HepG2 (cell line): Measurements from ENCODE around the gene FRMD1. TPM values are rescaled to one million over a fixed set of nuclear protein-coding genes. Genes with fewer than 3 reads are reported as not detected.
"Not testable (repeated sequence)": the region's sequence is repeated elsewhere in the genome, so short reads cannot be mapped to it uniquely, and the experiment has no call there.

Experiments
- ATAC-seq: fragments of 200-7000 bp; cut with Tn5 transposase; 3 replicates; pipeline ENCODE4 v1.9.1; 2020; ENCODE audit warnings: mild to moderate bottlenecking, moderate library complexity
- BruUV-seq: library from RNA; stranded (reverse); fragments of 400-500 nt; replicated peaks from 2 replicates; lab custom pipeline; 2021; lab: Mats Ljungman, UMichigan
- CTCF ChIA-PET: fragments of 300-600 bp; formaldehyde crosslinking; extraction: SDS; loops from one replicate; lab custom pipeline; 2021; ENCODE audit warnings: low total read pairs, inconsistent platforms, low intra/inter-chr PET ratio; lab: Yijun Ruan, JAX
- POLR2A ChIA-PET: fragments of 350-600 bp; sonication (Branson Sonifier 250); formaldehyde crosslinking; loops from one replicate; lab custom pipeline; 2020; ENCODE audit warnings: antibody characterized with exemption, inconsistent platforms; lab: Yijun Ruan, JAX
- DNase-seq: peaks from one replicate; pipeline ENCODE4 v3.0.0-alpha.2; 2015; ENCODE audit warnings: low spot score
- FAIRE-seq: peaks from 3 replicates; lab custom pipeline; 2011; peaks lifted over from hg19 to GRCh38; lab: Jason Lieb, UNC
- H2AFZ ChIP-seq: one replicate; pipeline ENCODE4 v1.6.1; 2011; ENCODE audit warnings: low read length, inconsistent platforms
- H3K27ac ChIP-seq: fragments of 300-600 bp; 3 replicates; pipeline ENCODE4 v1.8.0; 2011; ENCODE audit warnings: mixed run types, mild to moderate bottlenecking, mixed read lengths, low read length, inconsistent platforms; ENCODE audit not compliant: insufficient read depth; ENCODE audit errors: extremely low read length
- H3K27me3 ChIP-seq, 2 experiments: fragments of 200-600 bp in 1 of 2; 2 replicates in 1 of 2; 3 replicates in 1 of 2; pipeline versions ENCODE4 v1.6.0 to v1.8.0; 2011; ENCODE audit warnings: low read length in 2 of 2, mild to moderate bottlenecking in 2 of 2, moderate library complexity in 2 of 2, inconsistent platforms in 1 of 2; ENCODE audit not compliant: insufficient read depth in 2 of 2, control insufficient read depth in 1 of 2
- H3K36me3 ChIP-seq, 2 experiments: fragments of 200-600 bp in 1 of 2; replicated peaks in 1 of 2; 2 replicates in 1 of 2; 3 replicates in 1 of 2; pipeline versions ENCODE4 v1.5.1 to v1.8.0; 2011; ENCODE audit warnings: low read length in 2 of 2, inconsistent platforms in 1 of 2; ENCODE audit not compliant: insufficient read depth in 2 of 2, control insufficient read depth in 1 of 2
- H3K4me1 ChIP-seq: 2 replicates; pipeline ENCODE4 v1.5.1; 2012; ENCODE audit warnings: low read length, inconsistent platforms; ENCODE audit not compliant: insufficient read depth
- H3K4me2 ChIP-seq: 2 replicates; pipeline ENCODE4 v1.6.0; 2011; ENCODE audit warnings: low read depth, low read length, inconsistent platforms
- H3K4me3 ChIP-seq, 3 experiments: fragments of 200-600 bp in 1 of 3; sonication (generic), shearing (Covaris generic) in 1 of 3; replicated peaks in 1 of 3; 2 replicates each; pipeline ENCODE4 v1.5.1; 2011 to 2016; ENCODE audit warnings: low read length in 3 of 3, inconsistent platforms in 2 of 3, low read depth in 2 of 3, mild to moderate bottlenecking in 2 of 3, control low read depth in 1 of 3, mixed read lengths in 1 of 3; ENCODE audit not compliant: insufficient read depth in 1 of 3
- H3K79me2 ChIP-seq: one replicate; pipeline ENCODE4 v1.6.1; 2011; ENCODE audit warnings: low read length, inconsistent platforms; ENCODE audit not compliant: insufficient read depth
- H3K9ac ChIP-seq: 2 replicates; pipeline ENCODE4 v1.6.0; 2011; ENCODE audit warnings: mild to moderate bottlenecking, low read depth, low read length, inconsistent platforms; ENCODE audit not compliant: insufficient read depth
- H3K9me3 ChIP-seq: 2 replicates; pipeline ENCODE4 v1.5.1; 2012; ENCODE audit warnings: mild to moderate bottlenecking, low read length
- H4K20me1 ChIP-seq: 2 replicates; pipeline ENCODE4 v1.6.0; 2011; ENCODE audit warnings: inconsistent platforms, mild to moderate bottlenecking, low read length, moderate library complexity; ENCODE audit not compliant: insufficient read depth
- ETS1 ChIP-seq: sonication (generic); formaldehyde crosslinking; IDR thresholded peaks from 2 replicates; pipeline ENCODE4 v1.4.0; 2020; ENCODE audit warnings: missing genetic modification reagents
- HNF4G ChIP-seq, 2 experiments: sonication (generic) in 1 of 2; formaldehyde crosslinking in 1 of 2; IDR thresholded peaks; 2 replicates each; pipeline versions ENCODE4 v1.4.0 to v1.6.1; 2011 to 2020; ENCODE audit warnings: borderline replicate concordance in 2 of 2, low read depth in 2 of 2, mild to moderate bottlenecking in 2 of 2, low read length in 1 of 2, missing genetic modification reagents in 1 of 2, moderate library complexity in 1 of 2
- ISL2 ChIP-seq: sonication (generic); formaldehyde crosslinking; IDR thresholded peaks from 2 replicates; pipeline ENCODE4 v1.5.0; 2020; ENCODE audit warnings: missing genetic modification reagents
- RELA ChIP-seq: sonication (generic); formaldehyde crosslinking; IDR thresholded peaks from 2 replicates; pipeline ENCODE4 v1.4.0; 2020; ENCODE audit warnings: missing genetic modification reagents
- SMARCC2 ChIP-seq: fragments of 450-650 bp; IDR thresholded peaks from 2 replicates; pipeline ENCODE4 v1.6.1; 2017; ENCODE audit warnings: antibody characterized with exemption, mild to moderate bottlenecking
- ZNF563 ChIP-seq: sonication (generic); formaldehyde crosslinking; IDR thresholded peaks from 2 replicates; pipeline ENCODE4 v1.8.0; 2022; ENCODE audit warnings: mild to moderate bottlenecking, moderate library complexity, missing genetic modification reagents
- WGBS: methylation state at CpG from one replicate; pipeline ENCODE4 v1.1.6; 2017; ENCODE audit warnings: low lambda C conversion rate; 5-methylcytosine and 5-hydroxymethylcytosine counted together
- in situ Hi-C: cut with HindIII; loops from 2 replicates; pipeline ENCODE4 v1.10.0; 2017; ENCODE audit warnings: low pct_unique_long_range_greater_than_20kb; ENCODE audit not compliant: extremely low pct_ligation_motif_present
- intact Hi-C: fragments of 100-400 bp; cut with micrococcal nuclease; formaldehyde crosslinking; loops from one replicate; pipeline ENCODE4 v1.10.0; 2022; ENCODE audit not compliant: unreplicated experiment
- polyA plus RNA-seq, 8 experiments: library from polyadenylated mRNA; depleted of rRNA in 3 of 8; stranded (reverse) in 7 of 8; unstranded in 1 of 8; fragments of >200 nt; fragmentation: Illumina TruSeq in 4 of 8; extraction: Trizol in 4 of 8; gene quantifications; 2 replicates each; pipeline versions ENCODE4 v1.2.1 to v1.2.3, GENCODE V29; 2011 to 2016; ENCODE audit warnings: low read depth in 4 of 8, missing spikeins in 1 of 8, mixed read lengths in 1 of 8; ENCODE audit not compliant: insufficient read depth in 1 of 8
- total RNA-seq, 5 experiments: library from RNA; depleted of rRNA; stranded (reverse); fragments of >200 nt; fragmentation: Illumina TruSeq; extraction: Trizol; gene quantifications; 2 replicates each; pipeline ENCODE4 v1.2.3, GENCODE V29; 2016; ENCODE audit warnings: low read depth in 1 of 5

Gene FRMD1
- total and polyA plus RNA-seq, 2 of the 13 experiments (the other 11 are each of a cell fraction or from before 2014, with no cell fraction given), result 0.01 TPM; not detected in 1

DNA sequence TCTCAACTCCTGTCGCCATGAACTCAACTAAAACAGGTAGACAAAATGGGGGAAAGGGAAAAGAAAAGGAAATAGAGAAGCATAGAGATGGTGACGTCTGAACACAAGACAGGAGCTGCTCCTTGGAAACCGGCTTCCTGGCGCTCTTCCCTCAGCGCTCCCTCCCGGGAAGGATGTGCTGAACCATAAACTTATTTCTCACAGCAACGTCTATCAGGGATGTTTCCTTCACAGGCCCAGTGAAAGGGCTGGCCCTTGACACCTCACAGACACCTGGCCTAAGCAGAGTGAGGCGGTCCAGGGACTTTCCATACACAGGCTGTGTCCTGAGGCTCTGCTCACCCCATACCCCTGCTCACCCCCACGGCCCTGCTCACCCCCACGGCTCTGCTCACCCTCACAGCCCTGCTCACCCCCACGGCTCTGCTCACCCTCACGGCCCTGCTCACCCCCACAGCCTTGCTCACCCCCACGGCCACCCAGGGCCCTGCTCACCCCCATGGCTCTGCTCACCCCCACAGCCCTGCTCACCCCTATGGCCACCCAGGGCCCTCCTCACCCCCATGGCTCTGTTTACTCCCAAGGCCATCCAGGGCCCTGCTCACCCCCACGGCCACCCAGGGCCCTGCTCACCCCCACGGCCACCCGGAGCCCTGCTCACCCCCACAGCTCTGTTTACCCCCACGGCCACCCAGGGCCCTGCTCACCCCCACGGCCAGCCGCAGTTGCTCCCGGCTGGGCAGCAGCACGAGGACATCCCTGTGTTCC is 653 bp downstream of the FRMD1 start:
- CTCF ChIA-PET, result no interaction called here

GRCh38 chr6:168077401-168077800 is 1.6 kb downstream of the FRMD1 start:
- DNase-seq, in situ Hi-C loops, H3K9me3 ChIP-seq, H3K36me3 ChIP-seq, CTCF ChIA-PET, H4K20me1 ChIP-seq, ATAC-seq, H2AFZ ChIP-seq, H3K9ac ChIP-seq, FAIRE-seq, H3K4me2 ChIP-seq, H3K4me3 ChIP-seq, H3K79me2 ChIP-seq, intact Hi-C loops, BruUV-seq, POLR2A ChIA-PET, H3K27ac ChIP-seq: not testable (repeated sequence)
- Histone ChIP-seq H3K4me1 (peaks cover 14% of the 10 kb centered on the region), H3K27me3 (peaks cover 3 to 49% of the 10 kb centered on the region in 2 experiments)
- 59% methylated on average over 7 of the region's 7 CpGs for WGBS

More for the DNA sequence above, 653 bp downstream of the FRMD1 start:
- Histone ChIP-seq H3K36me3 (no peaks in the 10 kb centered on the region), H3K4me1 (peaks cover 14% of the 10 kb centered on the region), H3K79me2 (no peaks in the 10 kb centered on the region), H3K27ac (no peak overlapping the region), H2AFZ (no peak overlapping the region), H3K4me3 (no peak overlapping the region; a peak in 1 of 6 replicates), H3K4me2 (peak overlapping the region; percentile 60; the same call in 1 of the 2 replicates), H3K27me3 (peaks cover 7 to 52% of the 10 kb centered on the region in 2 experiments), H3K9ac (no peak overlapping the region), H4K20me1 (no peaks in the 10 kb centered on the region), H3K9me3 (no peaks in the 10 kb centered on the region)
- TF ChIP-seq ZNF563 (no peak), ISL2 (no peak), HNF4G (IDR thresholded peaks at IDR 0.05; ENCODE audit: borderline replicate concordance, low read depth, low read length) (no peak), HNF4G (CRISPR knock-in tag; IDR thresholded peaks at IDR 0.05; ENCODE audit: borderline replicate concordance, low read depth) (0 out of 2 replicates have a peak, but pooled peaks have one; percentile 10), SMARCC2 (no peak), RELA (CRISPR knock-in tag) (no peak), ETS1 (CRISPR knock-in tag) (no peak)
- BruUV-seq, result no TSS peak
- WGBS, result 34% methylated on average over 20 of the region's 21 CpGs
- FAIRE-seq (no peak), DNase-seq (no peak), ATAC-seq (peak; percentile 16)
- POLR2A ChIA-PET, result no interaction called here
- intact Hi-C loops, result no loop called here
- in situ Hi-C loops, result no loop called here
